Measurements from ENCODE around the gene LRMDA. TPM values are rescaled to one million over a fixed set of nuclear protein-coding genes. Genes with fewer than 3 reads are reported as not detected.

The LRMDA gene
- total and polyA plus RNA-seq, 10 of the 15 experiments (the other 5 are each of a cell fraction or from before 2014, with no cell fraction given) = 0.07 to 0.54 (median 0.29) TPM; not detected in 4

DNA sequence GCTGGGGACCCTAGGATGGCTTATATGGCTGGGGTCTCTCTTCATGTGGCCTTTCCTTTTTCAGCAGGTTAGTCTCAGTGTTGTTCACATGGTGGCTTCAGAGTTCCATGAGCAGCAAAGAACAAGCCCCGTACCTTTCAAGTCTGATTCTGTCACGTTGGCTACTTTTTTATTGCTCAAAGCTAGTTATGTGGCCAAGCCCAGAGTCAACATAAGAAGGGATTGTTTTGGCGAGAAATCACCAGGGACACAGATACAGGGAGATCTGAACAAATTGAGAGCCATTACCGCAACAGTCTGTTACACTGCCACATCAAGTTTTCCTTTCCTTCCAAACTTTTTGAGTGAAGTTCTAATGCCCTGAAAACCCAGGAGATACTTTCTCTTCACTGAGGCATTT is 770.5 kb downstream of the LRMDA start:
- no peak overlapping the region for H2AFZ ChIP-seq (ENCODE audit: control insufficient read depth, low read depth, low read length)
- no peaks in the 10 kb centered on the region for H3K36me3 ChIP-seq (ENCODE audit: control insufficient read depth in 2 of 2, insufficient read depth in 2 of 2, low read length in 1 of 2)
- H3K9ac ChIP-seq (ENCODE audit: control insufficient read depth, insufficient read depth, low read length) = no peak overlapping the region
- WGBS (ENCODE audit: insufficient coverage, insufficient replicate concordance, low lambda C conversion rate, missing lambda C conversion rate) = 25% methylated on average over 4 of the region's 4 CpGs
- no peaks in the 10 kb centered on the region for H4K20me1 ChIP-seq (ENCODE audit: control insufficient read depth, insufficient read depth)
- H3K27ac ChIP-seq (ENCODE audit: control insufficient read depth, insufficient read depth) = no peak overlapping the region
- no TSS peak for BruUV-seq (replicated peaks)
- RAD21 ChIA-PET (ENCODE audit: unreplicated experiment) = no interaction called here
- H3K4me1 ChIP-seq (ENCODE audit: control insufficient read depth, insufficient read depth, low read length) = no peaks in the 10 kb centered on the region
- POLR2A ChIA-PET = interaction anchor here (0.7 kb wide), 1 partner anchor 17 kb away, joined by 3 read pairs; no protein-coding TSS in a partner anchor
- TF ChIP-seq, protein P1, sequence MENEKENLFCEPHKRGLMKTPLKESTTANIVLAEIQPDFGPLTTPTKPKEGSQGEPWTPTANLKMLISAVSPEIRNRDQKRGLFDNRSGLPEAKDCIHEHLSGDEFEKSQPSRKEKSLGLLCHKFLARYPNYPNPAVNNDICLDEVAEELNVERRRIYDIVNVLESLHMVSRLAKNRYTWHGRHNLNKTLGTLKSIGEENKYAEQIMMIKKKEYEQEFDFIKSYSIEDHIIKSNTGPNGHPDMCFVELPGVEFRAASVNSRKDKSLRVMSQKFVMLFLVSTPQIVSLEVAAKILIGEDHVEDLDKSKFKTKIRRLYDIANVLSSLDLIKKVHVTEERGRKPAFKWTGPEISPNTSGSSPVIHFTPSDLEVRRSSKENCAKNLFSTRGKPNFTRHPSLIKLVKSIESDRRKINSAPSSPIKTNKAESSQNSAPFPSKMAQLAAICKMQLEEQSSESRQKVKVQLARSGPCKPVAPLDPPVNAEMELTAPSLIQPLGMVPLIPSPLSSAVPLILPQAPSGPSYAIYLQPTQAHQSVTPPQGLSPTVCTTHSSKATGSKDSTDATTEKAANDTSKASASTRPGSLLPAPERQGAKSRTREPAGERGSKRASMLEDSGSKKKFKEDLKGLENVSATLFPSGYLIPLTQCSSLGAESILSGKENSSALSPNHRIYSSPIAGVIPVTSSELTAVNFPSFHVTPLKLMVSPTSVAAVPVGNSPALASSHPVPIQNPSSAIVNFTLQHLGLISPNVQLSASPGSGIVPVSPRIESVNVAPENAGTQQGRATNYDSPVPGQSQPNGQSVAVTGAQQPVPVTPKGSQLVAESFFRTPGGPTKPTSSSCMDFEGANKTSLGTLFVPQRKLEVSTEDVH (IDR thresholded peaks at IDR 0.05; ENCODE audit: low read depth, partially characterized antibody) = no peak
- TF ChIP-seq NR2C1 (IDR thresholded peaks at IDR 0.05) = no peak
- TF ChIP-seq, protein P2, sequence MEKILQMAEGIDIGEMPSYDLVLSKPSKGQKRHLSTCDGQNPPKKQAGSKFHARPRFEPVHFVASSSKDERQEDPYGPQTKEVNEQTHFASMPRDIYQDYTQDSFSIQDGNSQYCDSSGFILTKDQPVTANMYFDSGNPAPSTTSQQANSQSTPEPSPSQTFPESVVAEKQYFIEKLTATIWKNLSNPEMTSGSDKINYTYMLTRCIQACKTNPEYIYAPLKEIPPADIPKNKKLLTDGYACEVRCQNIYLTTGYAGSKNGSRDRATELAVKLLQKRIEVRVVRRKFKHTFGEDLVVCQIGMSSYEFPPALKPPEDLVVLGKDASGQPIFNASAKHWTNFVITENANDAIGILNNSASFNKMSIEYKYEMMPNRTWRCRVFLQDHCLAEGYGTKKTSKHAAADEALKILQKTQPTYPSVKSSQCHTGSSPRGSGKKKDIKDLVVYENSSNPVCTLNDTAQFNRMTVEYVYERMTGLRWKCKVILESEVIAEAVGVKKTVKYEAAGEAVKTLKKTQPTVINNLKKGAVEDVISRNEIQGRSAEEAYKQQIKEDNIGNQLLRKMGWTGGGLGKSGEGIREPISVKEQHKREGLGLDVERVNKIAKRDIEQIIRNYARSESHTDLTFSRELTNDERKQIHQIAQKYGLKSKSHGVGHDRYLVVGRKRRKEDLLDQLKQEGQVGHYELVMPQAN (conservative IDR thresholded peaks at IDR 0.05) = no peak
- TF ChIP-seq CREB1 (IDR thresholded peaks at IDR 0.05; ENCODE audit: low read depth) = no peak
- TF ChIP-seq KLF5 (IDR thresholded peaks at IDR 0.05; ENCODE audit: partially characterized antibody) = no peak
- no peak for TF ChIP-seq SMAD1 (IDR thresholded peaks at IDR 0.05; ENCODE audit: low read depth, partially characterized antibody)
- TF ChIP-seq ZNF207 (IDR thresholded peaks at IDR 0.05; ENCODE audit: borderline replicate concordance) = no peak
- TF ChIP-seq MTA3 (IDR thresholded peaks at IDR 0.05; ENCODE audit: borderline replicate concordance, low read length) = no peak
- TF ChIP-seq SRF (IDR thresholded peaks at IDR 0.05; ENCODE audit: low read depth in 2 of 2, low read length in 2 of 2) = no peak
- no peak for TF ChIP-seq TARDBP (IDR thresholded peaks at IDR 0.05; ENCODE audit: borderline replicate concordance)
- no peak for TF ChIP-seq MEF2A (IDR thresholded peaks at IDR 0.05; ENCODE audit: insufficient read depth, low read depth, low read length)
- no peak for TF ChIP-seq RUNX3 (IDR thresholded peaks at IDR 0.05; ENCODE audit: low read length)
- no peak for TF ChIP-seq FOS (IDR thresholded peaks at IDR 0.05; ENCODE audit: borderline replicate concordance, extremely low read depth, insufficient read length)
- TF ChIP-seq JUND (IDR thresholded peaks at IDR 0.05; ENCODE audit: low read depth, low read length) = no peak
- TF ChIP-seq YBX1 (IDR thresholded peaks at IDR 0.05) = no peak
- TF ChIP-seq ASH2L (IDR thresholded peaks at IDR 0.05; ENCODE audit: borderline replicate concordance, low read depth) = no peak
- ATAC-seq = no peak
- H3K79me2 ChIP-seq (ENCODE audit: control insufficient read depth, insufficient read depth, low read length) = no peaks in the 10 kb centered on the region
- DNase-seq (ENCODE audit: low read depth, low spot score) = no peak
- CTCF ChIA-PET = no interaction called here
- H3K4me3 ChIP-seq = no peak overlapping the region
- in situ Hi-C loops (cut with MboI) (no loop called here), intact Hi-C loops (cut with micrococcal nuclease; ENCODE audit: unreplicated experiment) (no loop called here)
- no peaks in the 10 kb centered on the region for H3K27me3 ChIP-seq (replicated peaks in 1 of 2; ENCODE audit: control insufficient read depth in 2 of 2, insufficient read depth in 2 of 2, low read length in 1 of 2)
- no peaks in the 10 kb centered on the region for H3K9me3 ChIP-seq (replicated peaks; ENCODE audit: control insufficient read depth, insufficient read depth, low read length)
- no peak overlapping the region for H3K4me2 ChIP-seq (ENCODE audit: control insufficient read depth, insufficient read depth)
- SMC1A ChIA-PET (ENCODE audit: uncharacterized antibody, unreplicated experiment) = no interaction called here
- no peak for FAIRE-seq

Measured in GM12878 (cell line).